Stimulated activated CD4-positive, alpha-beta T cell treated with anti-CD3 and anti-CD28 coated beads, Interleukin-2, amount 100 ng/mL, for 24 hours (primary cell): ENCODE measurements around the gene PDE8B.

ENCODE experiments used
- DNase-seq, 2 donors: peaks; one replicate each; pipeline ENCODE4 v3.0.0-alpha.2; 2020

The PDE8B gene, protein sequence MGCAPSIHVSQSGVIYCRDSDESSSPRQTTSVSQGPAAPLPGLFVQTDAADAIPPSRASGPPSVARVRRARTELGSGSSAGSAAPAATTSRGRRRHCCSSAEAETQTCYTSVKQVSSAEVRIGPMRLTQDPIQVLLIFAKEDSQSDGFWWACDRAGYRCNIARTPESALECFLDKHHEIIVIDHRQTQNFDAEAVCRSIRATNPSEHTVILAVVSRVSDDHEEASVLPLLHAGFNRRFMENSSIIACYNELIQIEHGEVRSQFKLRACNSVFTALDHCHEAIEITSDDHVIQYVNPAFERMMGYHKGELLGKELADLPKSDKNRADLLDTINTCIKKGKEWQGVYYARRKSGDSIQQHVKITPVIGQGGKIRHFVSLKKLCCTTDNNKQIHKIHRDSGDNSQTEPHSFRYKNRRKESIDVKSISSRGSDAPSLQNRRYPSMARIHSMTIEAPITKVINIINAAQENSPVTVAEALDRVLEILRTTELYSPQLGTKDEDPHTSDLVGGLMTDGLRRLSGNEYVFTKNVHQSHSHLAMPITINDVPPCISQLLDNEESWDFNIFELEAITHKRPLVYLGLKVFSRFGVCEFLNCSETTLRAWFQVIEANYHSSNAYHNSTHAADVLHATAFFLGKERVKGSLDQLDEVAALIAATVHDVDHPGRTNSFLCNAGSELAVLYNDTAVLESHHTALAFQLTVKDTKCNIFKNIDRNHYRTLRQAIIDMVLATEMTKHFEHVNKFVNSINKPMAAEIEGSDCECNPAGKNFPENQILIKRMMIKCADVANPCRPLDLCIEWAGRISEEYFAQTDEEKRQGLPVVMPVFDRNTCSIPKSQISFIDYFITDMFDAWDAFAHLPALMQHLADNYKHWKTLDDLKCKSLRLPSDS

DNA sequence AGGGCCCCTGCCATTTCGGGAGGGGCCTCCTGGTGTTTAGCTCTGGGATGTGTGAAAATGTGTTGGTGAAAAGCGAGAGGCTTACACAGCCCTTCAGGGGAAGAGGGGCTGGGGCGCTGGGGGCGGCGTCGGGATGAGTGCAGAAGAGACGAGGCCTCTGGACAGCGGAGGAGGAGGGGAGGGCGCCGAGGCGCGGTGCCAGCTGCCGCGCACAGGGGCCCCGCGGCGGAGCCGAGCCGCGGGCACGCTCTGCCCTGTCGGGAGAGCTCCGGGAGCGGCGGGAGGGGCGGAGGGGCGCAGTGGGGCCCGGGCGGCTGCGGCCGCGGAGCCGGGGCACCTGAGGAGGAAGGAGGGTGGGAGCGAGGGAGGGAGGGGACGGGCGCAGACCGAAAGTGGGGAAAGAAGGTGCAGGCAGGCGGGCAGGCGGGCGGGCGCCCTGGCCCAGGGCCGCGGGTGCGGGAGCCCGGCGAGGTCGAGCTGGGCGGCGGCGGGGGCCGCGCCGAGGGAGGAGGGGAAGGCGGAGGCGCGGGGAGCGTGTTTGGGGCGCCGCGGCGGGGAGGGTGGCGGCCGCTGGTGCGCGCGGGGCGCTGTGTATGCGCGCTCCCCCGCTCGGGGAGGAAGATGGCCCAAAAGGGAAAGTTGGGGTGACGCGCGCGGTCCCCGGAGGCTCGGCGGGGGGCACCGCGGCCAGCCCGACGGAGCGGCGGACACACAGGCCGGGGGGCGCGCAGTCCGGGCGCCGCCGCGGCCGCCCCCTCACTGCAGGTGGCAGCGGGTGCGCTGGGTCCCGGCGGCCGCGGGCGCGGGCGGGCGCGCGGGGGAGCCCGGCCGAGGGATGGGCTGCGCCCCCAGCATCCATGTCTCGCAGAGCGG is at the start of gene PDE8B:
TSS of gene PDE8B (plus strand) at position 590 of the 873 bp plus-strand sequence. CDS start at position 836, 246 bp downstream.
- peak in 1 of 2 donors; percentile 25 for DNase-seq

DNA sequence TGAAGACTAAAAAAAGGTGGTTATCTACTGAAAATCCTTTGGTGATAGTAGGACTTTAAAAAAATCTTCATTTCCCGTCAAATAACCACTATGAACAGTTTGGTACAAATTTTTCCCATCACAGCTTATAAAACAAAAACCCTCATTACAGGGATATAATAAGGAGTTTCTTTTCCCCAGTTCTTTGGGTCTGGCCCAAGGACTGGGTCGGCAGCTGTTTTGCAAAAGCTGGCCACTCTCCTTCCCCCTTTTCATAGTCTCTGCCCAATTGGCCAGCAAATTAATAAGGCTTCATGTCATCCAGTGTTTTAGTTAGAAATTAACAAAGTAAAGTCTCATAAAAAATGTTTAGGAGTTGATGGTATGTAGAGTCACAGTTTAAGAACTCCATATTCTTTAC is 47.0 kb upstream of the PDE8B start:
- DNase-seq = no peak

DNA sequence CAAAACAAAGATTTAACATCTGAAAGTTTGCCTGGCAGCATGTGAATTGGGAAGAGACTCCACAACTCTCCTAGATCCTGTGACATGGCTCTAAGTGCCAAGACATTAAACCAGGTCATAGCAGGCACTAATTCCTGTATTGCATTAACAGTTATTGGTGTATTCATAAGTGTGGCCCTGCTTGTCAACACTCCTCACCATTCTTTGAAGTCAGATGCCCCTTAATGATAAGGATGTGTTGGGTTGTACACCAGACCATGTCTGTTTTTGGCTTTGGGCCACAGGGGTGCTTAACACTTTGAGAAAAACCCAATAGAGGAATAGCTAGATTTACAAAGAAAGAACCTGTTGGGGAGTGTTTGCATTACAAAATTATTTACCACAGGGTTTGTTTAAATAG is 43.4 kb upstream of the PDE8B start:
- no peak for DNase-seq

DNA sequence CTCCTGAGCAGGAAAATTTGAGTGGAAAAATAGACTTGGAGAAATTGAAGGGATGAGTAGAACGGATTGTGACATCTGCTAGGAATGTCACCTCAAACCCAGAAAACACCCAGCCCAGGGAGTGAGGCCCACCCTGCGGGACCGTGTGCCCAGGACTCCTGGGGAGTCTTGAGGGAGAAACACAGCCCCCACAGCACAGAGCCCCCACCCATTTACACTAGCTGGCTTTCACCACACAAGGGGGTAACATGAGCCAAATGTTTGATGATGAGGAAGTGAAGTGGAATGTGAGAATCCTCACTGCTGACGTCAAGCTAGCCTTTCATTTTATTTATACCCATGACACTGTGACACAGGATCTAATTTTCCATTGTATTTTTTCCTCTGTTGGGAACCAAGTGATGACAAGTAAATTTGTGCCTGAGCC is 42.8 kb upstream of the PDE8B start:
- DNase-seq = no peak

DNA sequence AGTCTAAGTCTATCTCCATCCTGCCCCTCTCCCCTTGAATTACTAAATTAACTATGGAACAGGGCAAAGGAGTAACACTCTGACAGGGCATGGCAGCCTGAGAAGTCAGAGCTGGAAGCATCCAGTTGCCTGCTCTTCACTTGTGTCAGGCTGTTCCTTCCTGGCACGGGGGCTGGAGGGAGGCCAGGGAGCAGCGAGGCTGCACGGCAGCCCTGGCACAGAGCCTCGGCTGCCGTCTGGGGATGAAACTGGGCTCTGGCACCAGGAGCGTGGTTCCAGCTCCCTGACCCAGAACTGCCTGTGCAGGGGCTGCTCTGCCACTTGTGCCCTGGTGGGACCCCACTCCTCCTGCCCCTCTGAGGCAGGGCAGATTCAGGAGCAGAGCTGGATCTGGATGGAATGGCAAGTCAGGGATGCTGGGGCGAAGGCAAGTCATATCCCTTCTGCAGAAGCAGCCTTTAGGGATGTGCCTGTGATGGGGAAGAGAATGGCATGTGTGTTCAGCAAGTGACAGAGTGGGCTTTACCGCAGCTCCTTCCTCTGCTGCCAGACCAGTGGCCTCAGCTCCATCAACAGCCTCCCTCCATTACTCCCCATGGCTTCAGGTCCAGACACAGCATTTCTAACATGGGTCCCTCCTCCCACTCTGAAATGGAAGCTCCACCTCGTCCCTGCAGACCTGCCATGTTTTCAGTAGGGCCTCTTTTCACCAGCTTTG is 42.2 kb upstream of the PDE8B start:
- DNase-seq = no peak

DNA sequence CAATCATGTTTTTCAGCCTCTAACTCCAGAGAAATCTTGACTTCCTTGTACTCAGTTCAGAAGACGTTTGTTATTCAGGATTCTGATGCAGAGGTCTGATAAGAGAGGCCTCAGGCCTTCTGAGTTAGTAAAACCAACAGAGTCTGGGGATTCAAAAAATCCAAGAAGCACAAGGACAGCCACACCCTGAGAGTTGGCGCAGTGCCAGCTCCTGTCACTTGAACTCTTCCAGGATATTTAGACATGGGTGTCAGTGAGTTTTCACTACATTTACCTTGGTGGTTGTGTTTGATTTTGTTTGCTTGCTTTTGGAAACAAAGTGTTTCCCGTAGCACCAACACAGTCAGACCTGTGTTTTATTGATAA is 41.6 kb upstream of the PDE8B start:
- DNase-seq = no peak

DNA sequence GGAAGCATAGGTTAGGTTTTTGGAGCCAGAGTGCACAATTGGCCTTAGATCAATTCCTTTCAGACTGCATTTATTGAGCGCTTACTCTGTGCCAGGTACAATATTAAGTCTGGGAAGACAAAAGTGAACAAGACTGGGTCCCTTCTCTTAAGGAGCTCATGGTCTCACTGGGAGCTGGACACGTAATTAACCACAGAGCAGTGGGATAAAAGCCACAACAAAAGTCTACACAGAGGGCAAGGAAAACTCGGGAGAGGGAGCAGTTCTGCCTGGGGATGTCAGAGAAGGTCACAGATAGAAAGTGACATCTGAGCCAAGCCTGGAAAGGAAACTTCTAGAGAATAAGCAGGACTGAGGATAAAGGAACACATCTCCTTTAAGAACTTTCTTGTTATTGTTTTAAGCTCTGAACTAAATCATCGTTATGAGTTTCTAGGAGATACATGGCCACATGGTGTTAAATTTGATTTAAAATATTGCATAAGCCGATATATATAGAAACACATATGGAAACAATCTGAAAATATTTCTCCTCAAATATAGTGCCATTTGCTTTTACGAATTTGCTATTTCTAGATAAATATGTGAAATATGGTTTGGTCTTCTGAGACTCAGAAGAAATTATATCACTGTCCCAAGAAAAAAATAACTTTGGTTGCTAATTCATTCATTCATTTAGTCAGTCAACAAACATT is 40.1 kb upstream of the PDE8B start:
- no peak for DNase-seq

DNA sequence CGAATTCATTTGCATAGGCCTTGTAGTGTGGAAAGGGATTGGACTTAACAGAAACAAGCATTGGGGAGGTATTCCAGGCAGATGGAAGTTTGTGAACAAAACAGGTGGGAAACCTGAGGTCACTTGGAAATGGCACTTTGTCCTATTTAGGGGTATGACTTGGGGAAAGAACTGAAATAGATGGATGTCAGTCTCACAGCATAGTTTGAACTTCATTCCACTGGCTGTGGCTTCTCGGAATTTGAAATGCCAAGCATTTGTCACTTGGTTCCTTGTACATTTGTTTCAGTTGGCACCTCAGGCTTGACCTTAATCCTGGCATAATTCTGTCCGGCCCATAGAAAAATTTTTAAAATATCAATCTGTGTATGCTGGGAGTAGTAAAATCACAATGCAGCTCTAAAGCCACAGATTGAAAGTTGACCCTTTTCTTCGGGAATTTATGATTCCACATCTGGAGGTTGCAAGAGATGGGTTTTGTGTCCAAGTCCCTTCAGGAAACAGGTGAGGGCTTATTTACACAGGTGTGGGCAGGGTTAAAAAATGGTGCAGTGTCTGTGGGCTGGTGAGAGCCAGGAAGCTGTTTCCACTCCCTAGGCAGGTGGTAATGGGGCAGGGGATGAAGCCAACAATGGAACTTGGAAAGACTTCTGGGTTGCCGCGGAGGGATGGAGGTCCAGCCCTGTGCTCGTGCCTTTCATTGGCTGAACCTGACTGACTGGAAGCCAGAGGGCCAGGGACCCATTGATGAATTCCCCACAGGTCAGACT is 39.2 kb upstream of the PDE8B start:
- DNase-seq = no peak

DNA sequence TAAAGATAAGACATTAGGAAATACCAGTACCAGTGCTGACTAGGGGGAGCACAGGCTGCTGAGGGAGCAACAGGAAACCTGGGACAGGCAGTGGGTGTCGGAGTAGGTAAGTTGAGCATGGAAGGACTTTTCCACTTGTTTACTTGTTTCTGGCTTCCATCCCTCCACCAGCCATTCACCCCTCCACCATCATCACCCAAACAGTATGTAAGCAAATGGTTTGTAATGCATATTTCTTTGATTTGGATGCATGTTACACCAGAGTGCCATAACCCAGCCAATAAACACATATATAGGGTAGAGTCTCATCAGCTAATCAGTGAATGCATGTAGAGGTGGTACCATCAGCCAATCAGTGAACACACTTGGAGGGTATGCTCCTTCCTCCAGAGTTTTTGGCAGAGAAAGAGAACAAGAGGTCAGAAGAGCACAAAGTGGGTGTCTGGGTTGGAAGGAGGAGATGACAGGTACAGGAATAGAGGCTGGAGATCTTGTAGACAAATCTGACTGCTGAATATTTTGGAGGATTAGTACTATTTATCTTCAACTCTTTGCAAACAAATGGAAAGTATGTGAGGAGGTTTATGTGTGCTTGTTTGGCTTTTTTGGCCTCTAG is 37.7 kb upstream of the PDE8B start:
- no peak for DNase-seq

DNA sequence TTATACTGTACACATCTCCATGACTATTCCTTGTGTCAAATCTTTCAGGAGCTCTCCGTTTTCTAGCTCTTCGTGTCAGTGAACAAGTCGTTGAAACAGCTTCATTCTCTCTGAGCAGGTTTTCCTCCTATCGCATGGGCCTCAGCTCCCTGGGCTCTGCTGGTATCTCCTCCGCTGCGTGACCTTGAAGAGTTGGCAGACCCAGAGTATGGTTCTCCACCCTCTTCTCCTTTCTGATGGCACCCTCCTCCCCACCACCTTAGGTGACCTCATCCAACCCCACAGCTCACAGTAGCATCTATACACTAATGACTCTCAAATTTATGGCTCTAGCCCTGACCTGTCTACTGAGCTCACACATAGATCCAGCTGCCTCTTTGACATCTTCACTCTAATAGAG is 36.0 kb upstream of the PDE8B start:
- no peak for DNase-seq

DNA sequence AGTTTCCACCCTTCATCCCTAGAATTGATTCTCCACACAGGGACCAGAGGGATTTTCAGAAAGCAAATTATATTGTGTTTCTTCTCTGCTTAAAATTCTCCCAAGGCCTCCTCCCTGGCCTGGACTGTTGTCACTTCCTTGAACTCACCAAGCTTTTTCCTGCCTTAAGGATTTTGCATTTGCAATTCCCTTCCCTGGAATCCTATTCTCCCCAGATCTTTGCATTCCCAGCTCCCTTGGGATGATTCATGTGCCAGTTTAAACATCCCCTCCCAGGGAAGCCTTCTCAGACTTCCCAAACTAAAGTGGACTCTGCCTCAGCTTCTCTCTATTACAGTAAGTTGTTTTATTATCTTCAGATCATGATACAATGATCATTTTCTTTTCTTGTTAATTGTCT is 35.2 kb upstream of the PDE8B start:
- DNase-seq = no peak

DNA sequence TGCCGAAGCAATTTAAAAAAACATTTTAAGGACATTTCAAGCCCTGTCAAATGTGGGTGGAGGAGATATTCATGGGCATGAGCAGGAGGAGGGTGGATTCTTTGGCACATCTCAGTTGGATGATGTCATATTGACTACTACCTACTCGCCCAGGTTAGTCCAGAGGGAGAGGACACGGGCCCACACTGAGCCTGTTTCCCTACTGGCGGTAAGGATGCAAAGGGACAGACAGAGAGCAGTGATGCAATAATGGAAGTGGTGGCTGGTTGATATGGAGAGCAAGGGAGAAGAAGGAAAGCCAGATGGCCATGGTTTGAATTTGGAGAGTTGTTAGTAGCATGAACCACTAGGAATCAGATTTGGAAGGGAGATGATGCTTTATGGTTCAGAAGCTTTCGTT is 34.1 kb upstream of the PDE8B start:
- no peak for DNase-seq

DNA sequence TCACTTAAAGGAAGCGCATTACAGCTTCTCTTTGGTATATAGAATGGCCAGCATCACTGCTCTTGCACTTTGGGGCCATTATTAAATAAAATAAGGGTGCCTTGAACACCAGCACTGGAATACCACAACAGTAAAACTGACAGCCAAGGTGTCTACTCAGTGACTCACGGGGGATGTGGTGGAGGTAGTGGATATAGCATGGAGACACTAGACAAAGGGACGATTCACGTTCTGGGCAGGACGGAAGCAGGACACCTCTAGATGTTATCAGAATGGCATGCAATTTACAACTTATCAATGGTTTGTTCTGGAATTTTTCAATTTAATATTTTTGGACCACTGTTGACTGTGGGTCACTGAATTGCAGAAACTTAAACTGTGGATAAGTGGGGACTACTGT is 32.9 kb upstream of the PDE8B start:
- DNase-seq = no peak

DNA sequence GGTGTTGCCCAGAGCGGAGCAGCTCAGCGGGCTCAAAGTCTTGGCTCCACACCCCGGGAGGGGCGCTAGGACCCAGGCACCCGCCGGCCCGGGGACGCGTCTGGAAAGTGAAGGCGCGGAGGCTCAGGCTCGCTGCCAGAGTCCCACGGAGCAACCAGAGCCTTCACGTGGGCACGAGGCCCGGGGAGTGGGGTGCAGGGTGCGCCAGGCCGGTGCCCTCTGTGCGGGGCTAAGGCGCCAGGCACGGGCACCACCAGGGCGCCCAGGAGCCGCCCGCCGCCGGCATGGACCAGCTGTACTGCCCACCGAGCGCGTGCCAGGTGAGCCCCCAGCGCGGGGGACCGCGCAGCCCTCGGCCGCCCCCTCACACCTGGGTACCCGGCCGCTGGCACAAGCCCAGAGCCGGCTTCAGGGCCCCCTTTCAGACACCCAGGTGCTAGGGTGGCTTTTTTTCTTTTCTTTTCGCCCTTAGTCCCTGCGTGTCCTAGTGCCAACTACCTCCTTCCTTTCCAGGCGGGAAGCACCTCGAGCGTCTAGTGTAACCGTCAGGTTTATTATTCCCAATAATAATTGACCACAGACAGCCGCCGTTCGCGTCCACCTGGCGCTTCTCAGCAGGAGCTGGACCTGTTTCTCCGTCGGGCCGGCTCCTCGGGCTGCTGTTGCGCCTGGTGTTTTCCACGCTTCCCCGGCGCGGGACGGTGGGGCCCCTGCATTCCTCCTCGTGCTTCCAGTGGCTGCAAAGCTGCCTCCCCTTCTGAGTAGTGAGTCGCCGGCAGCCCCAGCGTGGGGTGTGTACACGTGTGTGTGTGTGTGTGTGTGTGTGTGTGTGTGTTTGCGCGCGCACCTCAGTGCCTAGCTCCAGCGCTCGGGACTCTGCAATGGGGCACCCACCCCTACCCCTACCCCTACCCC is 30.1 kb upstream of the PDE8B start:
- peak in 1 of 2 donors; percentile 26 for DNase-seq

DNA sequence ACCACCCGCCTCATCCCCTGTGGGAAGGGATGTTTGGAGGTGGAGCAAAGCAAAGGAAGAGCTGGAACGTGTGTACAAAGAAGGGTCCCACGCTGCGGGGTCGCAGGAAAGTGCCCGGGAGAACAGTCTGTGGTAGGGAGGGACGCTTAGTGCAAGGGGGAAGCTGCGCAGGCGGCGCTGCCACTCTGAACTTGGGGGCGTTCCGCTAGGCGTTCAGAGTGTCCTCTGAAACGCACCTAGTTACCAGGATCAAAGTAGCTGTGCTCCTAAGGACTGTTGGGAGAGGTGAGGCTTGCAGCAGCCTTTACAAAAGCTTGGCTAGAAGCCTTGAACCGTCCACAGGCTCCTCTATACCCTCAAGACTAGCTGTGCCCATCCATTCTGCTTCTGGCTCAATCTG is 29.3 kb upstream of the PDE8B start:
- DNase-seq = no peak

DNA sequence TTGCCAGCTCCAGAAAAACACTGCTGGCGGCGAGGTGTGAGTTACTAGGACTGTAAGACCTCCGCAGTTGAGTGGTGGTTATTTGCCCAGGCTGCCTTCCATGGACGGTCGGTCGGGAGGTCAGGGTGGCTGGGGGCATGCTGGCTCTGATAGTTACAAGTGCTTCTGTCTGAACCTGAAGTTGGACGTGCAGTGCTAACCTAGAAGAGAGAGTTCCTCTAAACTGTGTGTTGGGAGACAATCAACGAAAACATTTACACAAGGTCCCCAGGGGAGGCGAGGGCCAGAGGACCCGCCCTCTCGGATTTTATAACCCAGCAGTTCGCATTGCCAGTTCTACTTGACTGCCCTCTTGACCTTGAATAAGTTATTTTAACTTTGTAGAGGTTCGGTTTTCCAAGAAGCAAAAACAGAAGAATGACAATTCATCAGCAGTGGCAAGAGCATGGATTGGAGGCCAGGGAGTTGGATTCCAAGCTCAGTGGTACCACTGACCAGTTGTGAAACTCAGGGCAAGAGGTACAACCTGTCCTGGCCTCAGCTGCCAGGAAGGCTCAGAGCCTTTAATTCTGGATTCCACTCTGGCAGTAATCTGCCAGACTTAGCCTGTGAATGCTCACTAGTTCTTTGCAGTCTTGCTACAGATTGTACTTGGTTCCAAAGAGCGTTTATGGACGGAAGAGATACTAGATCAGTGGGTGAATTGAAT is 28.7 kb upstream of the PDE8B start:
- DNase-seq = no peak

DNA sequence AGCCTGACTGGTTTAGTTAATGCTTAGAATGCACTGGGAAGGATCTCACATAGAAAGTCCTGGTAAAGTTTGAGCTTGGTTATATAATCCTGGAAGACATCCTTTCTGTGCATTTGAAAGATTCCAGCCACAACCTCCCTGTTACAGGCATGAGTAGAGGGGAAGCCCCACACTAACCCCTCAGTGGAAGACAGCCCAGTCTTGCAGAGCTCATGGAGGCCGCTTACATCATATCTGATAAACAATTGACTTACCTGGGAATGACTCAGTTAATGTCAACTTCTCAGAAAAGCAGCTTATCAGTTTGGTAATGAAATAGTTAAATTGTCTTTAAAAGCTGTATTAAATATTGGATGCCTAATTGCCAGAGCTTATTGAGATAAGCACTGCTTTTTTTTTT is 28.1 kb upstream of the PDE8B start:
- DNase-seq = no peak

DNA sequence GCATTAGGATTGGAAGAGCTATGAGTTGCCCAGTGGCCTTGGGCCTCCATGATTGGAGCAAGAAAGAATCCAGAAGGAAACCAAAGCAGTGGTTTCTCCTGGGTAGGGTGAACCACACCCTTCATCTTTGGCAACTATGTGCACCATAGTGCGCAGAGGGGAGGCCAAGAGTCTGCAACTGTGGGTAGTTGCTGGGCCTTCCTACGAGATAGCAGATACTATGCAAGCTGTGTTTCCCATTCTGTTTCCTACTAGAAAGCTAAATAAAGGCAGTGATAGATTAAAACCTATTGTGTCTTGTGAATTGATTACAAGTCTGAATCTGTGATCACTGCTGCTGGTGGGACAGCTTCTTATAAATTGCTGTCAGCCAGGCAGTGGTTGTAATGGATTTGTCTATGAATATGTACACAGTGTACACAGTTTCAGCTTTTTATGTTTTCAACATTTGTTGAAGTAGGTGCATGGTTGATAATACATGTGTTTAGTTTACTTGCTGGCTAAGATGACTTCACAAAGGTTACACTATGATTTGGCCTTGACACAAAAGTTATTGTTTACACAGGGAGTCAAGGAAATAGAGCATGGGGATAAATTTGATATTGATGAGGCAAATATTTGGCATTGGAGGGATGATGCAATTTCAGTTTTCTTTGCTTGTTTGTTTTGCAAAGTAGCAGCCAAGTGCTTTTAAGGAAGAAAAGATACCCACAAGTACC is 23.7 kb upstream of the PDE8B start:
- DNase-seq = no peak
